Femur (tissue), 1 donor: Measurements from ENCODE around the gene PDGFA.

Experiments used
- DNase-seq: peaks from one replicate; pipeline ENCODE4 v3.0.0-alpha.2; 2017

Gene PDGFA

GRCh38 chr7:503575-504111 is 16.0 kb downstream of the PDGFA start:
- DNase-seq, result peak; percentile 31

DNA sequence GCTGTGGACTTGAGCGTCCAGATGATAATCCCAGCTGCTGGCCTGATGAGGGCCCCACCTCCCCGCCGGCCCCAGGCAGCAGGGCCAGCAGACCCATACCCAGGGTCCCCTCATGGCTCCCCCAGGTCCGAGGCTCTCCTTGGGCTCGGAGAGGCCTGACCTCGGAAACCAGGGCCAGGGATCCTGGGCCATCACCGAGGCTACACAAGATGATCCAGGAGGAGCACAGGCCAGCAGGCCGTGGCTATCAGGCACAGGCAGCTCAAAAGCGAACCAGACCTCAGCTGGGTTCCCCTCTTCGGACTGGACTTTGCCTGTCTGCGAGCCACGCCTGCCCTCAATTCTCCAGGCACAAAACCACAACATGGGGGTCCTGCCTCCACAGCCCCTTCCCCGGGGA is 17.4 kb downstream of the PDGFA start:
- no peak for DNase-seq

GRCh38 chr7:501526-501925 is 18.1 kb downstream of the PDGFA start:
- DNase-seq, result no peak

DNA sequence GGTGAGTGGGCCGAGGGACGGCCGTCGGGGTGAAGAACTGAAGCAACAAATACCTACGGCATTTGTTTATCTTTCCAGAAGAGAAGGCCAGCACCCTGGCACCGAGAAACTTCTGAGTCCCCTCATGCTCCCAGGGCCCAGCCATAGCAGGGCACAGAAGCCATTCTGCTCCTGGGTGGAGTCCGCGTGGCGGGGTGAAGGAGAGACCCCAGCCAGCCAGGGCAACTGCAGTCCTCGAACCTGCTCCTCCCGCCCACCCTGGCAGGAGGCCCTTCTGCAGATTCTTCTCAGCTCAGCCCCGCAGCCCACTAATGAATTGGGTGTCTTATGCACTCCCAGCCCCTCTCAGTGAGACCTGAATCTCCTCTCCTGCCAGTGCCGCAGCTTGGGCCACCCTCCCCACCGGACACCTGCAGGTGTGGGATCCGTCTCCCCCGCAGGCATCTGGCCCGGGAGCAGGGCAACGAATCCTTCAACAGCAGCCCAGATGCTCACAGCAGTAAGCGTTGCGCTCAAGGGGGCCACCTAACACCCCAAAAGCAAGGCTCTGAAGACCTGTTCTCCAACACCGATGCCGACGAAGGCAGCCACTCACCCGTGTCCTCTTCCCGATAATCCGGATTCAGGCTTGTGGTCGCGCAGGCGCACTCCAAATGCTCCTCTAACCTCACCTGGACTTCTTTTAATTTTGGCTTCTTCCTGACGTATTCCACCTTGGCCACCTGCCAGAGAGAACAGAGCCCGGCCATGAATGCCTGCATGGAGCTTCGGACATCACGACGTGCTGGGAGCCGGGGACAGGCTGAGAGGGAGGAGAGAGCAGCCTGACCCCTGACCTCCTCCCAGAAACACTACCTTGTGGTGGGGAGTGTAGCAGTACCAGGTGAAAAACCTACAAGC is 18.9 kb downstream of the PDGFA start:
- no peak for DNase-seq

GRCh38 chr7:499853-500485 is 19.7 kb downstream of the PDGFA start:
- DNase-seq, result no peak

DNA sequence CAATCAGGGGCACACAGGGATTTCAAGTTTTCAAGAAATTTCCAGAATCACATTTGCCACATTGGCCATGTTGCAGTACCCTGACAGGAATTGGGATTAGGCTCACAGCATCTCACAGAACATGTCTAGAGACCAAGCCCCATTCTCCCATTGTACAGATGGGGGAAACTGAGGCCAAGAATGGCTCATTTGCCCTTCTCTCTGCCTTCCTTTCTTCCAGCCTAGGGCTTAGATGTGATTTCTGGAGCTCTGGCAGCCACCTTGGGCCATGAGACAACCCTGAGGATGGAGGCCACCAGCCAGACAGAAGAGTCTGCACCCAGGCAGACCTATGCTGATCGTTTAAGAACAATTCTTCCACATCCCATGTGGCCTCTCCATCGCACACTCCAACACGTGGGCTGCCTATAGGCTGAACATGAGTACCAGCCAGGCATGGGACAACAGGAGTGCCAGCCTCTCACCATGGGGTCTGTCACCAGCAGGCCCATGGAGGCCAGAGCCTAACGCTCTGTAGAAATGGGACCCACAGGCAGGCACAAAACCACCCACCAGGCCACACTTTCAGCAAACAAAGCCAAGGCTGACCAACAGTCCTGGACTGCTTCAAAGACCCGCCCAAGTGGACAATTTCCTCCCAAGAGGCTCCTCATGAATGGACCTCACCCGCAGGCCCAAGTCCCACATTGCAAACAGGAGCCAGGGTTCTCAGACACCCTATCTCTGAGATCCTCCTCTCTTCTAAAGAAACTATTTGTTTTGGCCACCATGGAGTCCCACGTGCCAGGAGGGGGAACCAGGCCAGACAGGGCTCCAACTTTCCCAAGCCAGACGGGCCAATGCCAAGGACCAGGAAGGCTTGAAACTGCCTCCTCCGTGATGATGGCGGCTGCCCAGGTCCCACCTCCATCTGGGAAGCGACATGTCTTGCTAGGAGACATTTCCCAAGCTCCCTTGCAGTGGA is 20.7 kb downstream of the PDGFA start:
- no peak for DNase-seq

- DNase-seq, result no peak
These were observed 21.5 kb downstream of the PDGFA start for GRCh38 chr7:497946-498655.

- no peak for DNase-seq
These were observed 22.3 kb downstream of the PDGFA start for GRCh38 chr7:497346-497745.

- no peak for DNase-seq
These were observed 22.9 kb downstream of the PDGFA start for GRCh38 chr7:496528-497295.

DNA sequence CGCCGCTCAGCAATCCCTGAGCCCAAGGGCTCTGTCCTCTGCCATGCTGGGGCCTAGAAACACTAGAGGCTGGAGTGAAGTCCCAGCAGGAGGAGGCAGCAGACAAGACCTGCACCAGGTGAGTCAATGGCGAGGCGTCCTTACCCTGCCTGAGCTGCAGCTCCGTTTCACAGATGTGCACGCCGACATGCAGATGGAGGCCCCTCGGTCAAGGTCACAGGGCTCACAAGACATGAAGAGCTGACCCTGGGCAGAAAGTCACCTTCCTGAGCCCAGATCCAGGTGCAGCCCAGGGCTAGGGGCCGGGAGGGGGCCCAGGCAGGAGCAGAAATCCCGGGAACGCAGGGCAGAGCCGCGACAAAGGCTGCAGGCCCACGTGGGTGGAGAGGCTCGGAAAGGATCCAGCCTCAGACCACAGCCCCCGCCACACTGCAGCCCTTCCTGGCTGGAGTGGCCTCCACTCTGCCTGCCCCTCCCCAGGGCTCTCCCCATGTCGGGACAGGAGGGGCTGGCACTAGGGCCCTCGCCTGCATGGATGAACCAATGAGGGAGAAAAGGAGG is 23.8 kb downstream of the PDGFA start:
- DNase-seq, result no peak

DNA sequence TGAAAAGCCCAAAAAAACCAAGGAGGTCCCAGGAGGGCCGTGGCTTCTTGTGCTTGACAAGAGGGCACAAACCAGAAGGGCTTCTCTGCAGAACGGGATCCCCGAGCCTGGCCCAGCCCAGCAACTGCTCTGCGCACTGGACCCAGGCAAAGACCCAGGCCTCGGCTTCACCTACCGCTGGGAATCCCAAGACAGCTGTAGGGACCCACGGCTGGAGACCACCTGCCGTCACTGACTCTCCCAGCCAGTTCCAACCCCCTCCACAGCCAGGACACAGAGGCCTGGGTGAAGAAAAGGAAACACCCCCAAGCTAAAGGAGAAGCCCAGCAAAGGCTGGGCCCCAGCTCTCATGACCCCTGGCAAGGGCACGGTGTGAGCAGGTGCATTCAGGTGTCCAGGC is 24.3 kb downstream of the PDGFA start:
- DNase-seq, result no peak

DNA sequence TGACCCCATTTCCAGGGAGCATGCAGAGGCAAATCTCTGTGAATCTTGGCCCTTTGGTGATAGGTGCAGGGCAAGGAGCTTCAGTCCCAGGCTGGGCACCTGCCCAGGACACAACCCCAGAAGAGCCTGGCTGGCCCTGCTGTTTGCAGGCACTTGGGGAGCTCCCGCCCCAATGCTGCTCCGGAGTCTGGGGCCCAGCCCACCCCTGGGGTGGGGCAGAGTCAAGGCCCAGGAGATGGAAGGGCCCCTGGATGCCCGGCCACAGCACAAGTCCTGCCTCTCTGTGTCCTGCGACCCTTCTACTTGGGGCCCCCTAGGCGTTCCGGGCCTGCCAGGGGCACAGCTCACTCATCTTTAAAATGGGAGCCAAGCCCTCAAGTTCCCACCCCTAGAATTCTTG is 24.7 kb downstream of the PDGFA start:
- DNase-seq, result no peak

DNA sequence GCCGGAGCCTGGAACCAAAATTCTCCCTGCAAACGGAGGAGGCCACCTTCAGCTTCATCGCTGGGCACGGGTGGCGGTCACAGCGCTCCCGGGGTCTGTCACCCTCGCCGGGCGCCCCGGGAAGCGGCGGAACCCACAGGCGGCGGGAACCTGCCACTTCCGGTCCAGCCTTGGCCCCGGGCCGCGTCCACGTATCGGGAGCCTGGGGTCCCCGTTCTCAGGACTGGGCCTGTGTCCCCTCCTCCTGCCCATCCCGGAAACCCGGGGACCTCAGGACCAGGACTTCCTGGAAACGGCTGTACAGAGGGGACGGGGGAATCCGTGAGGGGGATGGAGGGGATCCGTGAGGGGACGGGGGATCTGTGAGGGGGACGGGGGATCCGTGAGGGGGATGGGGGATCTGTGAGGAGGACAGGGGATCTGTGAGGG is 25.4 kb downstream of the PDGFA start:
- DNase-seq, result no peak

DNA sequence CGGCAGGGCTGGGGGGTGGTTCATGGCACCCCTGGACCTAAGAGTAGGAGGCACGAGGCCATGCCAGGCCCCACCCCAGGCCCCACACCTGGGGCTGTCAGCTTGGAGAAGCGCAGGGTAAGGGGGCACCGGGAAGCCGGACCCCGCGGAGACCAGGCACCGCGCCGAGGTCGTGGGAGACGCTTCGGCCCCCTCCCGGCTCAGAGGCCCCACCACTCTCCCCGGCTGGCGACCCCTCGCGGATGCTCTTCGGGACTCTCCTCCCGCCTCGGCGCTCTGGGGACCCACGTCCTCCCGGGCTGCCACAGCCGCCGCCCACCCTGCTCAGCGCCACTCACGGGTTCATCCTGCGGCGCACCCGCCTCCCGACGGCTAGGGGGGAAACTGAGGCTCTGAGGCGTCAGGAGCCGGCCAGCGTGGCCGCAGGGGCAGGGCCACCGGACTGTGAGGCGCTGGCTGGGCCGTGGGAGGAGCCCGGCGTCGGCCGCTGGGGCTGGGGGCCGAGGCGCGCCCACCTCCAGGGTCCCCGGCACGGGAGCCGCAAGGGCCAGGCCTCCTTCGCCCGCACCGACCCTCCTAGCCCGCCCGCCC is 25.9 kb downstream of the PDGFA start:
- no peak for DNase-seq

- DNase-seq, result no peak
These were observed 27.0 kb downstream of the PDGFA start for GRCh38 chr7:492714-493065.

- DNase-seq, result no peak
These were observed 27.5 kb downstream of the PDGFA start for GRCh38 chr7:491958-492713.

DNA sequence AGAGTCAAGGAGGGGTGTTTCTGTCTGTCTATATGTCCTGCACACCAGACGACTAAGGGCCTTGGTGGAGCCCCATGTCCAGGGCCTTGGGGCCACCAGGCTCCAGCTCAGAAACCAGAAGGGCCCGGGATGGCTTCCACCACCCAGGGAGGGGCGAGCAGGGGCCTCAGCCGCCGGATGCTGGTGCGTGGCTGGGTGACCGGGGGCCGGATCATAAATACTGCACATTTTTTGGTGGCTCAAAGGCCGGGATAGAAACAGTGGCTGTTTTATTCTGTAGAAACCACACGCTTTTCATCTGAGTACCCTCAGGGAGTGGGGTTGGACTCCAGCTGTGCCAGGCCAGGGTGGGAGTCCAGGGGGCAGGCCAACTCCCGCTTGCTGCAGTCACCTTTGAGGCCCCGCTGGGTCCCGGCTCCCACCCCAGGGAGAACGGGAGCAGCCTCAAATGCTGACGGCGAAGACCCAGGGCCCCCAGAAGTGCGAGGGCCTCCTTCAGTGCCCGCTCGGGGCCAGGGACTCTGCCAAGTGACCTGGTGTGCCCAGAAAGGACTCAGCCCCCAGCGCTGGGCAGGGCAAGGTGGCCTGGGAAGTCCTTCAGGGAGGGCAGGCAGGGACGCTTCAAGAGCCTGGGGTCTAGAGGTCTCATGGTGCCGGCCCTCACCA is 28.2 kb downstream of the PDGFA start:
- DNase-seq, result no peak

- peak; percentile 58 for DNase-seq
These were observed 29.0 kb downstream of the PDGFA start for GRCh38 chr7:490461-491291.
